Measurements from ENCODE around the gene CAMK1D.

The CAMK1D gene

DNA sequence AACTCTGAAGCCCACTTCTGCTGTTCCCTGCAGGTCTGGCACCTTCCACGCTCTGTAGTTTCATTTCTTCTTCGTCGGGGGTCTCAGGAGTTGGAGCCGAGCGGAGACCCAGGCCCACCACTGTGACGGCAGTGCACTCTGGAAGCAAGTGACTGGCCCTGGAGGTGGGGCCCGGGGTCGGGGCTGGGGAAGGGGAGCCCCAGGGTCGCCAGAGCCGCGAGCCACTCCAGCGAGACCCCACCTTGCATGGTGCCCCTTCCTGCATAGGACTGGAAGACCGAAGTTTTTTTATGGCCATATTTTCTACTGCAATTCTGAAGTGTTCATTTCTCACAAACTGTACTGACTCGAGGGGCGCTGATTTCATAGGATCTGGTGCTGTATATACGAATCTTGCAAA lies 479.4 kb downstream of the CAMK1D start:
- DNase-seq (ENCODE audit: low spot score) = no peak

DNA sequence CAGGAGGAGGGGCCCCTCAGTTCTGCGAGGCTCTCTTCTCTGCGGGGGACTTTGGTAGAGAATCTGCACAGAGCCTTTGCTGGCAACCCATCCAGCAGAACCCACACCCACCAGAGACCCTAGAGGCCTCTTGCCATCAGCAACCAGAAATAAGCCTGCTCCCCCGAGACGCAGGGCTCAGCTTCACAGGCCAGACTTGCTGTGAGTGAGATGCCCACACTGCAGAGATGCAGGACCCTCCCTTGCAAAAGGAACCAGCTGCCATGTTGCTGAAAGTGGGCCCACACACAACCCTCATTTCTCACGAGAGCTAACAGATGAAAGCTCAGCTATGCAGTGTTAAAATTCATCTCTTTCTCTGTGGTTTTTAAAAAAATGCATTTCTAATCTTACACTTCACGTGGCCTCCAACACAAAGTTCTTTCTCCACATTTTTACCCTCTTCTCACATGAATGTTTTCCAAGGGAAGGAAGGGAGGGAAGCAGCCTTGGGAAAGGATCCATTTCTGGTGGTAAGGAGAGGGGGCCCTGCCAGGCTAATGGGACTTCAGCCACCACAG lies 480.6 kb downstream of the CAMK1D start:
- DNase-seq (ENCODE audit: low spot score) = no peak

DNA sequence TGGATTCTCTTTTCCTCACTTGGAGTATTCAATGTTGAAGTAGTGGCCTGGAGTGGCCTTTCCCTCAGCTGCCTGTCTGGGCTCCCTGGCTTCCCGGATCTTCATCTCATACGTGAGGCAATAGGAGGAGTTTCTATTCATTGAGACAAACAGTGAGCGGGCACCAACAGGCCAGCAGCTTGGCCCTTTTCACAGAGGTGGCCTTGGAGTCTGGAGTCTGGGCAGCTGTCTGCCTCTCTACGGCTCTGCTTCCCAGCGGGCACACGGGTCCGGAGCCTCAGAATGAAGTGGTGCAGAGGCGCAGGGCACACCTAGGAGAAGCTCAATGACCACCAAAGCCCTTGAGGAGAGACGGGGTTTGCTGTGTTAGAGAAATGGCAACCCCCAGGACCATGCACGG lies 482.7 kb downstream of the CAMK1D start:
- no peak for DNase-seq (ENCODE audit: low spot score)

DNA sequence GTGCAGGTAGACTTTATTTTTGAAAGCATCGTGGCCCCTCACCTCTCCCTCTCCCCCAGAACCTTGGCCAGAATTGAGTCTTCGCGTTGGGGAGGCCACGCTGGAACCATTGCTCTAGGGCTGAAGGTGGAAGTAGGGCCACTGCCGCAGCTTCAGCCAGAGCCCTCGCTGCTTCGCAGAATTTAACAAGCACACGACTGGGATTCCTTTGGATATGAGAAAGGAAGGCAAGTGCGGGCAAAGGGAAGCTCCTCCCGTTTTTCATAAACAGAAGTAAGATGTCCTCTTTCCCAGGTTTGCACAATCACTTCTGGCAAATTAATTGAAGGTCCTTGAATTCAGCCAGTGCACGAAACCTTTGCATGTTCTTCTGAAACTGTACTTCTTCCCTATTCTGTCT lies 484.1 kb downstream of the CAMK1D start:
- no peak for DNase-seq (ENCODE audit: low spot score)

DNA sequence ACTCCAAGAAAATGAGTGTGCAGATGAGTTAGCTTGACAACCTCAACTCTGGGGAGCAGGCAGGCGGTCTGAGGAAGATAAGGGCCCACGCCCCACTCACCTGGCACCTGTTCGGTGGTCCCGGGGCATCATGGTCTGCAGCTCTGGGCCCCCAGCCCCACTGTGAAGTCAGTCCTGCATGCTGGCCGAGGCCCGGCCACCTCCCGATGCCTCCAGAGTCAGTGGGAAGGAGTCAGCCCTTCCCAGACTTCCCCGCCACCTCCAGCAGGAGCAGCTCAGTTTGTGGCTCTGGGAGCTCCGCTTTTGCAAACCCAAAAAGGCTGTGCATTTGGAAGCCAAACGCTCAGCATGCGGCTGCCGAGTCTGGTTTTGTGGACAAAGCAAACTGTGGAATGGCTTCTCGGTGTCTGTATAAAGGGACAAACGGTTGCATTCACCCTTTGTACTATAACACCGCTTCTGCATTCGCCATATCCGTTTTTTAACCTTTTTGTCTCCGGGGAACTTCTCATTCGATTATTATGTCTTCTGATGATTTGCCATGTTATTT lies 484.8 kb downstream of the CAMK1D start:
- no peak for DNase-seq (ENCODE audit: low spot score)

DNA sequence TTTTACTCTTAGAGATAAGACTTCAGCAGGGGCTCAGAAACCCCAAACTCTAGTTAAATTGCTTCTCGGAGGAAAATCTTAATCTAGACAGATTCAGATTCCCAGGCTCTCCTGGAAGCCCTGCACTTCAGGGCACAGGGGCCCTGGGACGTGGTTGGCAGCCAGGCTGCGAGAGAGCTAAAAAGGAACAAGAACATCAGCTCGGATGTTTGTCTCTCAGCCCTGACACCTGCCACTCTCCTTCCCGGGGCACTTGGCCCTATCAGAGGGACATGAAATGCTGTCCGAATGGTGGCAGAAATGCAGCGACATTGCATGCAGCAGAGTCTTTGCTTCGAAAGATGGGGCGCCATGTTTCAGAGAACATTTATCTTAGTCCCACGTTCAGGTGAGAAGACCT lies 485.4 kb downstream of the CAMK1D start:
- no peak for DNase-seq (ENCODE audit: low spot score)

DNA sequence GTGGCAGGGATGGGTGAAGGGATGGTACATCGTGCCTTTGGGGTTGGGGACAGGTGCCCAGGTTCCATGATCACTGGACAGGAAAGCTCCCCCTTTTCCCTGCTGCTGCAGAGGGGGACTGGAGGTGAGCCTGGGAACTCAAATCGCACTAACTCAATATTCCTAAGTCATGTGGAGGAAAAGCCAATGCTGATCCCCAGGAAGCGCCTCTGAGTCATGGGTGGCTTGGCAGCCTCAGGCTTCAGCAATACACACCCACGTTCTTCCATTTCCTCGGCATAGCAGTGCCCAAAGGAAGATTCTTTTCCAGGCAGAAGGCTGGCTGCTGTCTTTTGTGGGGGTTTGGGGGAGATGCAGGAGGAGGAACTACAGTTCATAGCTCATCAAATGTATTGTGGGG lies 486.4 kb downstream of the CAMK1D start:
- peak; percentile 29 for DNase-seq (ENCODE audit: low spot score)

DNA sequence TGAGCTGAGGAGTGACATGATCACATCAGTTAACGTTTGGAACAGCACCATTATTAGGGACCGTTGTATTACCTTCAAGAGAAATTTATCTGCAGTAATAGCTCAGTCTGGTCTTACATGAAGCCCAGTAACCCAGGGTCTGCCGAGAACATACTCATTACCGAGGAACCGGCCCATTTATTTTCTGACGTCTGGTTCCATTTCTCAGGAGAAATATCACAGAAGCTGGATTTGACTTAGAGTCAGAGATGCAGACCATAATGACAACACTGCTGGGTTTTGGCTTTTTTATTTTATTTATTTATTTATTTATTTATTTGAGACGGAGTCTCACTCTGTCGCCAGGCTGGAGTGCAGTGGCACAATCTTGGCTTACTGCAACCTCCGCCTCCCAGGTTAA lies 489.0 kb downstream of the CAMK1D start:
- no peak for DNase-seq (ENCODE audit: low spot score)

DNA sequence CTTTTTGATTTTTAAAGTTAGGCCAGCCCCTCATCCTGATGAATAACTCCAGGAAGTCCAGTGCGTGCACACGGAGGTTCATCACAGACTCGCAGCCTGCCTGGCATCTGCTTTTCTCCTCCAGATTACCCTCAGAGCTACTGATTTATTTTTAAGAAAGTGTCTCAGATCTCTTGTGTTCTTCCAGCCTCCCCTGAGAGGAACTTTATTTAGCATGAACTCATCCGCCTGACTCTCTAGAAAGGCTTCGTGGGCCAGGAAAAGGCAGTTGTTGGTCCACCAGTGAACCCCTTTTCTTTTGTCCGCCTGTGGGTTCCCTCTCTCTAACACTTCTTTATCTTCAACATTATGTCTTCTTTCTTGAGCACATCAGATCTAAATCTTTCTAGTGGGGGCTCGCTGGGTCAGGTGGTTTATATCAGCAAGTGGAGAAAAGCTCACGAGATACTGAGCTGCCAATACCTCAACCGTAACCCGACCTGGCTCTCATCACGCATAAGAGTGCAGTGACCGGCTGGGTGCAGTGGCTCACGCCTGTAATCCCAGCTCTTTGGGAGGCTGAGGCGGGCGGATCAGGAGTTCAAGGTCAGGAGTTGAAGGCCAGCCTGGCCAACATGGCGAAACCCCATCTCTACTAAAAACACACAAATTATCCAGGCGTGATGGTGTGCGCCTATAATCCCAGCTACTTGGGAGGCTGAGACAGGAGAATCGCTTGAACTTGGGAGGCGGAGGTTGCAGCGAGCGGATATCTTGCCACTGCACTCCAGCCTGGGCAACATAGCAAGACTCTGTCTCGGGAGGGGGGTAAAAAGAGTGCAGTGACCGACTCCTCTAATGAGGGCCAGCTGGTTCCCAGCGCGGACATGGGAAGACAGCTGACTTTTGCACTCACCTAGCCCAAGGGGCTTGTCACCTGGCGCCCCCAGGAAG lies 489.9 kb downstream of the CAMK1D start:
- no peak for DNase-seq (ENCODE audit: low spot score)

DNA sequence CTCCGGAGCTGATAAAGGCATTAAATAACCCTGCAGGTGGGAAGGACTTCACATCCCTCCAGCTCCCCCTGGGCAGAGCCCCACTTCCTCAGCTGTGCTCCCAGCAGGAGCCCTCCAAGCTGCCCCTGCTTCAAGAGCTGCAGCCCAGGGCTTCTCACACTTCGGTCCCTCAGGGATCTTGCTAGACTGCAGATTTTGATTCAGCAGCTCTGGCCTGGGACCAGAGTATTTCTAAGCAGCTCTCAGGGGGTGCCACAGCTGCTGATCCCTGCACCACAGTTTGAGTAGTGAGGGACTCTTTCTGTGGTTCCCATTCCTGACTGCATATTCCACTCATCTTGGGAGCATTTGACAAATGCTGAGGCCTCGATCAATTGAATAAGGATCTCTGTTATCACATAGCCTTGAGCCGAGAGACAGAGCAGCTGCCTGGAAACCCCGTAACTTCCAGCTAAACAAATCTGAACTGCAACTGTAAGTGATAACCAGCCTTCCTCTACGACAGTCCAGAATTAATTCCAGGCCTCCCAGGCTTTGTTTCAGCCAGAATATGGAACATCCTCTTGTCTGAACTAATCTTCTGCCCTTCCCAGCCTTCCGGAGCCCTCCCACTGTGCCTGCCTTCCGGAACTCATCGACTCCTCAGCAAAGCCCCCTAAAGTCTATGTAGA lies 490.7 kb downstream of the CAMK1D start:
- no peak for DNase-seq (ENCODE audit: low spot score)

DNA sequence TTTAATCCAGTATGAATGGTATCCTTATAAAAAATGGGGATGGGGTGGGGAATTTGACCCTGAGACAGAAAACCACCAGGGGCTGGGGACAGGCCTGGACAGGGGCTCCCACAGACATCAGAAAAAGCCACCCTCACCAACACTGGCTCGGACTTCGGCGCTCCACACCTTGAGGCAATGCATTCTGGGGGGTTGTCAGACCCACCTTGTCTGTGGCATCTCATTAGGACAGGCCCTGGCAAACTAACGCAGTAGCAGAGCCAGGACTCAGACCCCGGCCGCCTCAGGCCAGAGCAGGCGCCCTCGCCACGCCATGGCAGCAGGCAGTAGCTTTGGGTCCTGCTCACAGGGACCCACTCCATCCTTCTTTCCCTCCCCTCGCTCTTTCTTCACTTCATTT lies 492.1 kb downstream of the CAMK1D start:
- no peak for DNase-seq (ENCODE audit: low spot score)

DNA sequence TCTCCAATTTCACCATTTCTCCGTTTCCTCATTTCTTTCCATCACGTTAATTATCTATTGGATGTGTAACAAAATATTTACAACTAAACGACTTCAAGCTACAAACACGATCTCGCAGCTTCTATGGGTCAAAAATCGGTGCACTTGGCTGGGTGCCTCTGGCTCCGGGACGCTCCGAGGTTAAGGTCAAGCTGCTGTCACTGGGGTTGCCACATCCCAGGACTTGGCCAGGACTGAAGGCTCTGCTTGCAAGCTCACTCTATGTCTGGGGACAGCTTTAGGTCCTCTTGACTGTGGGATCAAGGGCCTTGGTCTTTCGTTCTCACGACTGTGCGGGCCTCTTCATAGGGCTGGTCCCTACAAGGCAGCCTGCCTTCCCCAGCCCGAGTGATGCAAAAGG lies 492.5 kb downstream of the CAMK1D start:
- no peak for DNase-seq (ENCODE audit: low spot score)

DNA sequence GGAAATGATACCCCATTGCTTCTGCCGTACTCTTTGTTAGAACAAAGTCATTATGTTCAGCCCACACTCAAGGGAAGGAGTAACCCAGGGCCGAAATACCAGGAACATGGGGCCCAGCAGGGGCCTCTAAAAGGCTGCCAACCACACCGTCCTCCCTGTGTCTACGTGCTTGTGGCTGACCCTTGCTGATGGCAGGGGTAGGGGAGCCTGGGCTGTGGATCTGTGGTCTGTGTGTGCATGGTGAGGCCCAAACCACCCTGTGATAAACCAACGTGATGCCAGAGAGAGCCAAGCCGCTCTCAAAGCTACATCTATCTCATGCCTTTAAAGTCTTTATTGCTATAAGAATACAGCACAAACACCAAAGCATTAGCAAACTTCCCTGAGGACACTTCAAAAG lies 493.0 kb downstream of the CAMK1D start:
- no peak for DNase-seq (ENCODE audit: low spot score)

DNA sequence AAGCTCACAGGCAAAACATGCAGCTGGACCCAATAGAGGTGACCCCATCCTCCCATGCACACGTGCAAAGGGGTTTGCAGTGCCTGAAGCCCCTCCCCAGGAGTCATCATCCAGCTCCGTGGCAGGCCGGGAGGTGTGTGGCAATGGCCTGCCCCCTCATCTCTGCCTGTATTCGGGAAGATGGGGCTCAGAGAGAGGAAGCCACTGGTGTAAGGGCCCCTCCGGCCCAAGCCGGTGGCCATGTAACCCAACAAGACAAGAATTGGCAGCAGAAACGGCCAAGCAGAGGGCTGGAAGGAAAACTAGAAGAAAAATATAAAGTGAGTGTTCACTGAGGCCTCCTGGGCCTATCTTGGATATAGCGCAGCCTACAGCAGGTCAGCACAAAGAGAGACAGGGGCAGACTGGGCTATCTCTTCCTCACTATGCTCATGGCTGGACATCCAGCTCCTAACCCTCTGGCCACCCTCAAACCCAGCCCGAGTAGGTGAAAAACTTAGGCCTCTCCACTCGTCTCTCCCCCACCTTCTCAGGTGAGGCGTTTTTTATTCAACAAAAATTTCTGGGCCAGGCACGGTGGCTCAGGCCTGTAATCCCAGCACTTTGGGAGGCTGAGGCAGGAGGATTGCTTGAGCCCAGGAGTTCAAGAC lies 494.1 kb downstream of the CAMK1D start:
- DNase-seq (ENCODE audit: low spot score) = no peak

DNA sequence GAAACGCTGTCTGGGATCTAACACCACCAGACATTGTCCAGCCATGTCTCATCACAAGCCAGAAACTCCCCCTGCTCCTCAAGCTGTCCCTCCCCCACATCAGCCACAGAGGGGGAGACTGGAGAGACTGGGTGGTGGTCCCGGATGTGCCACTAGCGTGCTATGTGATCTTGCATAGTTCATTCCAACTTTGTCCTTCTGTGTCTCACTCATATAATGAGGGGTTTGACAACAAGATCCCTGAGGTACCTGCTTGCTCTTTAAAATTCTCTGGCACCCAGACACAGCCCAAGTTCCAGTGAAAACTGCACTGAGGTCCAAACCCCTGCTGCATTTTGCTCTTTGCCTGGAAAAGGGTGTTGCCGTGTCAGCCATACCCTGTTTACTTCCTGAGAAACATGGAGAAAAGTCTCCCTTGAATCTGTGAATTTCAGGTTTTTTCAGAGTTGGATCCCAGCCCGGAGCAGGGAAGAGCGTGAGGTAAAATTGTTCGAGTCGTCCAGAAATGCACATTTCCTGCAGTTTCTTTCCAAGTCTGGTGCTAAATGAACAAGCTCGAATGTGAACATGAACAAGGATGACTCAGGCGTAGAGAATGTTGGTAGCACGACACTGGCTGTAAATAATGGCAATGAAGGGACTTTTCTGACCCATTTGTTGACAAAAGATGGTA lies 495.6 kb downstream of the CAMK1D start:
- peak; percentile 64 for DNase-seq (ENCODE audit: low spot score)

DNA sequence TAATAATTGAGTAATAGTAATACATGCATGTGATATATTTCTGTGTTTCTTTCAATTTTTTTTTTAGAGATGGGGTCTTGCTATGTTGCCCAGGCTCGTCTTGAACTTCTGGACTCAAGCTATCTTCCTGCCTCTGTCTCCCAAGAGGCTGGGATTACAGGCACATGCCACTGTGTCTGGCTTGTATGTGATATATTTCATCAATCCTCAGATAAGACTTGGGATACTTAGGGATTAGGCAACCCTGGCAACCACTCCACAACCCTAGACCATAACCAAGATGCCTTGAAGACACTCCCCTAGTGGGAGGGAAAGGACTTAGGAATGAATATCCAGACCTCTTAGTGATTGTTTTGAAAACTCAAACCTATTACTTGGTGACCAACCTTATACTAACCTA lies 497.4 kb downstream of the CAMK1D start:
- DNase-seq (ENCODE audit: low spot score) = no peak

DNA sequence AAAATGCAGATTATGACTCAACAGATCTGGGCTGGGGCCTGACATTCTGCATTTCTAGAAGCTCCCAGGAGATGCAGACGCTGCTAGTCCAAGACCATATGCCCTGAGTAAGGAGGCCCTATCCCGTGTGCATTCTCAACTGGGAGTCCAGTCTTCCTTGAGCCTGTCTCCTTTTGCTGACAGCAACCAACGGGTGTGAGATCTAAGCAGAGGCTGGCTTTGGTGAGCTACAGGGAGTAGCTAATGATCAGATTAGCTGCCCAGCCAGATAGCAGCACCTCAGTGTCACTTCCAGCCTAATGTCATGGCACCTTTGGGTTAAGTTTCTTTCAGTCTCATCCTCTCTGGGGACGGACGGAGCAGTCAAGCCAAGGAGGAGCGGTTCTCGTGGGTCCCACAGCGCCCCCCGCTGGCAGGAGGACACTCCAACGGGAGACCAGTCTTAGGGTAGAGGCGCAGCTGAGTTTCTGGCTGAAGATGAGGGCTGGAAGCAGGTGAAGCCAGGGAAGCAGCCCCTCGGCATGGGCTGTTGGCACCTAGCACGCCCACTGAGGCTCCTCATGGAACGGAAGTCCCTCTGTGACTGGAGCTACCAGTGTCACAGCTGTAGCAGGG lies 498.1 kb downstream of the CAMK1D start:
- DNase-seq (ENCODE audit: low spot score) = no peak

DNA sequence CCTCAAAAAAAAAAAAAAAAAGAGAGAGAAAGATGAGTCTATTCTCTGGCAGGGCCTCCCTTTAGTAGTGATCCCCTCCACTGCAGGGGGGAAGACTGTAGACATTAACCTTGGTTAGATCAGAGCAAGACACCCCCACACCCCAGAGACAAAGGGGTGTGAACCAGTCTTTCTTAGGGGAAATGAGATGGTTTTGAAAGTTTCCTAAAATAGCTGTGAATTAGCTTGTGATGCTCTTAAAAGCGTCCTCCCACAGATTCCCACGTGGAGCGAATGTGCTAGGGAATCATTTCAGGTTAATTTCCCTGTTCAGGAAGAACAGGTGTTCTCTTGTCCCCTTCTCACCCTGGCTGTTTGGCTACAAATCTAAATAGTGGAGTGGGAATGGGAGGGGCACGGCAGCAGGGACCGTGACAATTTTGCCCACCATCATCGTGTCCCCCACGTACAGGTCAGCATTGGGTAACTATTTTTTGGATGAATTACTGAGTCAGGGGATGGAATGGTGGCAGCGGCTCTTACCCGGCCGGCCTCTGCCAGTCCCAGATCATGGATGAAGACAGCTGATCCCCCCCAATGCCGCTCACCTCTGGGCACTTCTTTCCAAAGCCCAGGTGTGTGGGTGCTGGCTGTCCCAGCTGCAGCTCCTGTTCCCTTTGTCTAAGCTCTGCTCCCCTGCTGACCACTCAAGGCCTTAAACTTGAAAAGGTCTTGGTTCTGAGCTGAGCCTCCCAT lies 499.3 kb downstream of the CAMK1D start:
- DNase-seq (ENCODE audit: low spot score) = no peak

DNA sequence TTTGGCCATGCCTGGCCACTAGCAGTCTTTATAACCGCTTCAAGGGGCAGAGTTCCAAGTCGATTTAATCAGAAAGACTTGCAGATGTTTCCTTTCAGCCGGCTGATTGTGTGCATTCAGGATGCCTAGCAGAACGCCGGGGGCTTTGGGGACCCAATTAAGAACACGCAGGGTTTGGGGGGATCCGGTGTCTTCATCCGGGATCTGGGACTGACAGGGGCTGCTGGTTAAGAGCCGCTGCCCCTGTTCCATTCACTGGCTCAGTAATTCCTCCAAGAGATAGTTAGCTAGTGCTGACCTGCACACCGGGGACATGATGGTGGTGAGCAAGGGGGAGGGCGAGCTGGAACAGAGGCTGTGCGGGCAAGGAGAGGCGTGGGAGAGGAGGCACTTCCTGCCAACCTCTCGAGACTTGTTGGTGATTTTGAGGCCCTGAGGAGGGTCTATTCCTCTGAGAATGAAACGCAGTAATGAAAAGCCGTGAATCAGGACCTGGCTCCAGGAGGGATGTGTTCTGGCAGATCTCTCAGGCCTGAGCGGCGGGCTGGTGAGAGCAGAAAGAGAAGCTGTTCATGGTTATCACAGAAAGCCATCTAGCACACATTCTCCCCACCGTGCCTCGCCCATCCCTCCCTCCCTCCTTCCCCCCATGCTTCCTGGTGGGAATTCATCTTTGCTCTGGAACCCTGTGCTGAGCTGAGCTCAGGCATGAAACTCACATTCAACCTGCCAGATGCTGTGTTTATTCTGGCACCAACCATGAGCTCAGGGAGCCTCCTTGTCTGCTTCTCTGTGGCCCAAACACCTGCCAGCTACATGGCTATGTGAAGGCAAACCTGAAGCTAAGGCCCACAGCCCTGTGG lies 500.2 kb downstream of the CAMK1D start:
- DNase-seq (ENCODE audit: low spot score) = no peak

DNA sequence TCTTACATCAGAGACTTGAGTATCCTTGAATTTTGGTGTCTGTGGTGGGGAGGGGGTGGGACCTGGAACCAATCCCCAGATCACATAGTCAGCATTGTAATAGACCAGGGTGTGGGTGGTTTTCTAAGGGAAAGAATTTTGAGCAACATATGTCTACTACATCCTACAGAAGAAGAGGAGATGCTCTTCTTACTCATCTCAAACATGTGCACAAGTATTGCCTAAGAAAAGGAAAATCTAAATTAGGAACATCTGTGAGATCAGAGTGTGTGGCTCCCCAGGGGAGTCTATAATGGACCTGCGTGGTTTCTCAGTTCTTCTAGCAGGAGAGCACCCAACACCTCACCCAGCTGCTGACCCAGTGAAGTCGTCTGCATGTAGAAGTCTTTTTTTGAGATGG lies 503.3 kb downstream of the CAMK1D start:
- DNase-seq (ENCODE audit: low spot score) = no peak

All from hepatic stellate cell (primary cell).